Measurements from ENCODE around the gene MED9.

Gene MED9

GRCh38 chr17:17514993-17515933, 38.5 kb downstream of the MED9 start:
- no peak for TF ChIP-seq CTCF (IDR thresholded peaks at IDR 0.05; ENCODE audit: low read depth, low read length)
- no peak overlapping the region for H3K4me3 ChIP-seq (ENCODE audit: low read depth, low read length)

GRCh38 chr17:17515934-17516930, 39.4 kb downstream of the MED9 start:
- no peak for TF ChIP-seq CTCF (IDR thresholded peaks at IDR 0.05; ENCODE audit: low read depth, low read length)
- H3K4me3 ChIP-seq (ENCODE audit: low read depth, low read length): no peak overlapping the region

- H3K4me3 ChIP-seq (ENCODE audit: low read depth, low read length): no peak overlapping the region
- TF ChIP-seq CTCF (IDR thresholded peaks at IDR 0.05; ENCODE audit: low read depth, low read length): no peak
Measured at GRCh38 chr17:17516941-17517720, 40.3 kb downstream of the MED9 start.

DNA sequence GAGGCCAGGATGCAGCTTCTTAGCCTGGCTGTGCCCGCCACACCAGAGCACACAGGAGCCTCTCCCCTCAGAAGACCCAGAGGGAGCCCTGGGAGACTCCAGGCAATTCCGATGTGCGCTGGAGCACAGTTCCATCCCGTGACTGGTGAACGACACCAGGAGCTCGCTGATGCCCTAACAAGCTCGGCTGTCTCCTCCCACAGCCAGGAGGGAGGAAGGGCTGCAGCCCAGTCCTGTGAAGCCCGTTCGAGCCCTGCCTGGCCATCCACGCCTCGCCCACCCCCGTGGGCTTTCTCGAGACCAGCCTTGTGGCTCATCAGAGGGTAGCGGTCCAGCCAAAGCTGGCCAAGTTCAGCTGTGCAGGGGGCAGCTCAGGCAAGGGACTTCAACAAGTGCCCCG, 41.2 kb downstream of the MED9 start:
- H3K4me3 ChIP-seq (ENCODE audit: low read depth, low read length): no peak overlapping the region
- TF ChIP-seq CTCF (IDR thresholded peaks at IDR 0.05; ENCODE audit: low read depth, low read length): no peak

GRCh38 chr17:17518951-17519350, 42.2 kb downstream of the MED9 start:
- H3K4me3 ChIP-seq (ENCODE audit: low read depth, low read length): no peak overlapping the region
- TF ChIP-seq CTCF (IDR thresholded peaks at IDR 0.05; ENCODE audit: low read depth, low read length): no peak

GRCh38 chr17:17519886-17520285, 43.1 kb downstream of the MED9 start:
- TF ChIP-seq CTCF (IDR thresholded peaks at IDR 0.05; ENCODE audit: low read depth, low read length): no peak
- no peak overlapping the region for H3K4me3 ChIP-seq (ENCODE audit: low read depth, low read length)

Data from WI38 (cell line).